K562 (cell line): Measurements from ENCODE around the gene ZNF593OS. TPM values are rescaled to one million over a fixed set of nuclear protein-coding genes. Genes with fewer than 3 reads are reported as not detected.

Experiments
- ATAC-seq: fragments of 200-7000 bp; cut with Tn5 transposase; 3 replicates; pipeline ENCODE4 v1.9.1; 2020; ENCODE audit warnings: moderate library complexity
- BruUV-seq: library from RNA; stranded (reverse); fragments of 400-500 nt; replicated peaks from 2 replicates; lab custom pipeline; 2021; lab: Mats Ljungman, UMichigan
- CTCF ChIA-PET: fragments of 300-600 bp; formaldehyde crosslinking; extraction: SDS; loops from one replicate; lab custom pipeline; 2021; ENCODE audit warnings: low intra/inter-chr PET ratio; lab: Yijun Ruan, JAX
- POLR2A ChIA-PET: fragments of 300-600, 350-650 bp; sonication (Branson Sonifier 250); formaldehyde crosslinking; extraction: SDS; loops from one replicate; lab custom pipeline; 2021; ENCODE audit warnings: antibody characterized with exemption, inconsistent platforms; lab: Yijun Ruan, JAX
- DNase-seq, 4 experiments: peaks; one replicate each; pipeline versions ENCODE4 v3.0.0 to v3.0.0-alpha.2; 2011 to 2018; ENCODE audit warnings: low spot score in 3 of 4, mixed read lengths in 3 of 4; ENCODE audit errors: extremely low read depth in 1 of 4
- FAIRE-seq: peaks from 2 replicates; lab custom pipeline; 2011; peaks lifted over from hg19 to GRCh38; lab: Jason Lieb, UNC
- H2AFZ ChIP-seq: 2 replicates; pipeline ENCODE4 v1.6.0; 2011; ENCODE audit warnings: low read depth, low read length, control low read depth, inconsistent platforms
- H3K27ac ChIP-seq: fragments of 200-600 bp; 3 replicates; pipeline ENCODE4 v1.8.0; 2011; ENCODE audit warnings: low read depth, mild to moderate bottlenecking, control low read depth, inconsistent platforms, low read length, moderate library complexity, mixed read lengths; ENCODE audit errors: extremely low read depth
- H3K27me3 ChIP-seq, 2 experiments: fragments of 300-600 bp in 1 of 2; 2 replicates in 1 of 2; 3 replicates in 1 of 2; pipeline versions ENCODE4 v1.6.0 to v1.8.0; 2011; ENCODE audit warnings: inconsistent platforms in 2 of 2, low read length in 2 of 2, mild to moderate bottlenecking in 1 of 2, mixed read lengths in 1 of 2, moderate library complexity in 1 of 2; ENCODE audit not compliant: control insufficient read depth in 2 of 2, insufficient read depth in 2 of 2
- H3K36me3 ChIP-seq: fragments of 300-600 bp; 3 replicates; pipeline ENCODE4 v1.8.0; 2011; ENCODE audit warnings: mild to moderate bottlenecking, low read length, inconsistent platforms; ENCODE audit not compliant: control insufficient read depth, insufficient read depth
- H3K4me1 ChIP-seq, 2 experiments: fragments of 200-600 bp in 1 of 2; replicated peaks in 1 of 2; 2 replicates in 1 of 2; 3 replicates in 1 of 2; pipeline versions ENCODE4 v1.5.1 to v1.8.0; 2011; ENCODE audit warnings: inconsistent platforms in 2 of 2, low read length in 2 of 2, mild to moderate bottlenecking in 1 of 2, mixed read lengths in 1 of 2, moderate library complexity in 1 of 2; ENCODE audit not compliant: control insufficient read depth in 2 of 2, insufficient read depth in 2 of 2
- H3K4me2 ChIP-seq: 2 replicates; pipeline ENCODE4 v1.6.1; 2011; ENCODE audit warnings: low read length, control low read depth, inconsistent platforms, mixed read lengths; ENCODE audit not compliant: insufficient read depth
- H3K4me3 ChIP-seq: fragments of 200-600 bp; sonication (generic), shearing (Covaris generic); 2 replicates; pipeline ENCODE4 v1.5.1; 2016; ENCODE audit warnings: control low read depth, inconsistent platforms
- H3K79me2 ChIP-seq: fragments of 200-600 bp; 3 replicates; pipeline ENCODE4 v1.8.0; 2011; ENCODE audit warnings: low read length, inconsistent platforms; ENCODE audit not compliant: control insufficient read depth, insufficient read depth
- H3K9ac ChIP-seq, 2 experiments: 2 replicates each; pipeline versions ENCODE4 v1.6.0 to v1.6.1; 2011; ENCODE audit warnings: low read depth in 2 of 2, low read length in 2 of 2, control low read depth in 1 of 2, inconsistent platforms in 1 of 2, mild to moderate bottlenecking in 1 of 2, mixed read lengths in 1 of 2; ENCODE audit not compliant: insufficient read depth in 1 of 2
- H3K9me1 ChIP-seq: one replicate; pipeline ENCODE4 v1.6.0; 2011; ENCODE audit warnings: inconsistent platforms, mild to moderate bottlenecking, low read length, moderate library complexity; ENCODE audit not compliant: control insufficient read depth, insufficient read depth
- H3K9me3 ChIP-seq: replicated peaks from 2 replicates; pipeline ENCODE4 v1.5.1; 2011; ENCODE audit warnings: low read depth, low read length, inconsistent platforms; ENCODE audit not compliant: control insufficient read depth, insufficient read depth
- H4K20me1 ChIP-seq: replicated peaks from 2 replicates; pipeline ENCODE4 v1.6.1; 2011; ENCODE audit warnings: low read length, inconsistent platforms, mixed read lengths; ENCODE audit not compliant: control insufficient read depth, insufficient read depth
- CBX5 ChIP-seq: IDR thresholded peaks from 2 replicates; pipeline ENCODE4 v1.6.1; 2014; ENCODE audit warnings: low read depth, borderline replicate concordance
- DNMT1 ChIP-seq: fragments of 450-650 bp; IDR thresholded peaks from 2 replicates; pipeline ENCODE4 v1.6.1; 2016; ENCODE audit warnings: antibody characterized with exemption, mild to moderate bottlenecking
- FOXK2 ChIP-seq, 2 experiments: fragments of 450-650 bp; IDR thresholded peaks in 1 of 2; conservative IDR thresholded peaks in 1 of 2; 2 replicates each; pipeline ENCODE4 v1.6.1; 2016; ENCODE audit warnings: low read depth in 2 of 2, mild to moderate bottlenecking in 1 of 2
- IRF9 ChIP-seq: fragments of 450-650 bp; IDR thresholded peaks from 2 replicates; pipeline ENCODE4 v1.6.1; 2016; ENCODE audit warnings: missing biosample characterization, missing genetic modification characterization
- KLF13 ChIP-seq: fragments of 450-650 bp; IDR thresholded peaks from 2 replicates; pipeline ENCODE4 v1.6.1; 2016; ENCODE audit warnings: missing genetic modification characterization, low read depth, mild to moderate bottlenecking, missing compliant biosample characterization, moderate library complexity, borderline replicate concordance
- MAFF ChIP-seq: IDR thresholded peaks from 2 replicates; pipeline ENCODE4 v1.6.1; 2012; ENCODE audit warnings: low read length, improper control_type of control experiment
- MAFK ChIP-seq: IDR thresholded peaks from 2 replicates; pipeline ENCODE4 v1.6.1; 2011; ENCODE audit warnings: low read length, improper control_type of control experiment
- MTA3 ChIP-seq: fragments of 450-650 bp; formaldehyde crosslinking; IDR thresholded peaks from 2 replicates; pipeline ENCODE4 v1.6.1; 2017; ENCODE audit warnings: mild to moderate bottlenecking, borderline replicate concordance
- RERE ChIP-seq: sonication (generic); formaldehyde crosslinking; IDR thresholded peaks from 2 replicates; pipeline ENCODE4 v1.8.0; 2023; ENCODE audit warnings: missing genetic modification reagents, mild to moderate bottlenecking, borderline replicate concordance
- SMAD2 ChIP-seq: fragments of 150-350 bp; IDR thresholded peaks from 2 replicates; pipeline ENCODE4 v1.6.1; 2014; ENCODE audit warnings: low read depth, mild to moderate bottlenecking, low read length
- ZBTB17 ChIP-seq: fragments of 450-650 bp; formaldehyde crosslinking; IDR thresholded peaks from 2 replicates; pipeline ENCODE4 v1.4.0; 2020; ENCODE audit warnings: mild to moderate bottlenecking
- ZFX ChIP-seq: sonication (generic); formaldehyde crosslinking; IDR thresholded peaks from 2 replicates; pipeline ENCODE4 v1.8.0; 2022; ENCODE audit warnings: mild to moderate bottlenecking, missing genetic modification reagents, moderate library complexity
- ZNF12 ChIP-seq: sonication (generic); formaldehyde crosslinking; IDR thresholded peaks from 2 replicates; pipeline ENCODE4 v1.4.0; 2020; ENCODE audit warnings: mild to moderate bottlenecking, missing genetic modification reagents
- ZNF263 ChIP-seq: sonication (generic); formaldehyde crosslinking; IDR thresholded peaks from 2 replicates; pipeline ENCODE4 v1.8.0; 2022; ENCODE audit warnings: mild to moderate bottlenecking, missing genetic modification reagents, borderline replicate concordance
- ZNF384 ChIP-seq: IDR thresholded peaks from 2 replicates; pipeline ENCODE4 v1.6.1; 2012; ENCODE audit warnings: low read depth, low read length, improper control_type of control experiment
- ZNF511 ChIP-seq: sonication (generic); formaldehyde crosslinking; IDR thresholded peaks from 2 replicates; pipeline ENCODE4 v1.8.0; 2022; ENCODE audit warnings: mild to moderate bottlenecking, missing genetic modification reagents
- ZNF766 ChIP-seq: fragments of 200-800 bp; sonication (Bioruptor generic); conservative IDR thresholded peaks from 2 replicates; pipeline ENCODE4 v1.6.1; 2016; ENCODE audit warnings: missing genetic modification characterization, missing compliant biosample characterization
- WGBS: fragments of 100-300 bp; shearing (Covaris generic); methylation state at CpG from one replicate; pipeline ENCODE4 v1.1.6; 2016; ENCODE audit warnings: low coverage, mixed read lengths; ENCODE audit not compliant: insufficient coverage; ENCODE audit errors: missing lambda C conversion rate; 5-methylcytosine and 5-hydroxymethylcytosine counted together
- in situ Hi-C: fragments of 300-500 bp; cut with MboI; formaldehyde crosslinking; loops from 4 replicates; pipeline ENCODE4 v1.15.0; 2018; ENCODE audit warnings: inconsistent platforms, mixed read lengths
- intact Hi-C: fragments of 100-400 bp; cut with micrococcal nuclease; formaldehyde crosslinking; loops from 2 replicates; pipeline ENCODE4 v1.14.2; 2022
- polyA plus RNA-seq, 8 experiments: library from polyadenylated mRNA; depleted of rRNA in 4 of 8; stranded (reverse) in 5 of 8; unstranded in 3 of 8; fragments of >200 nt; fragmentation: Nextera tagmentation in 2 of 8; fragmentation: Illumina TruSeq in 1 of 8; extraction: Ambion mirVana in 2 of 8; extraction: Trizol in 1 of 8; gene quantifications; 2 replicates each; pipeline versions ENCODE4 v1.2.1 to v1.2.3, GENCODE V29; 2011 to 2014; ENCODE audit warnings: inconsistent platforms in 1 of 8, missing spikeins in 1 of 8
- total RNA-seq, 7 experiments: library from RNA; depleted of rRNA in 6 of 7; stranded (reverse); fragments of >200 nt in 6 of 7; fragmentation: Illumina TruSeq in 2 of 7; extraction: Trizol in 2 of 7; gene quantifications; 2 replicates each; pipeline versions ENCODE4 v1.2.1 to v1.2.3, GENCODE V29; 2011 to 2021; ENCODE audit warnings: low replicate concordance in 1 of 7

The ZNF593OS gene
- total and polyA plus RNA-seq, 9 of the 15 experiments (the other 6 are each of a cell fraction or from before 2014, with no cell fraction given) = 0.24 to 0.27 TPM; not detected in 7

- Histone ChIP-seq H3K27me3 (no peaks in the 10 kb centered on the region), H3K27ac (peak overlapping the region; percentile 19; the same call in 1 of the 3 replicates), H3K9ac (peak overlapping the region; percentile 88 to 98; a peak in 3 of 4 replicates), H3K36me3 (peaks cover 17% of the 10 kb centered on the region; the same call in 1 of the 3 replicates), H2AFZ (peak overlapping the region; percentile 90), H3K9me1 (peaks cover 4% of the 10 kb centered on the region), H3K79me2 (peaks cover 21% of the 10 kb centered on the region), H4K20me1 (no peaks in the 10 kb centered on the region), H3K4me2 (peak overlapping the region; percentile 96), H3K4me1 (peaks cover 22 to 43% of the 10 kb centered on the region in 2 experiments), H3K4me3 (peak overlapping the region; percentile 89), H3K9me3 (no peaks in the 10 kb centered on the region)
- peak in 1 of 4 experiments; percentile 8 for DNase-seq
- ChIA-PET POLR2A (interaction anchor here (0.6 to 1.6 kb wide), 13 partner anchors 9 to 380 kb away, joined by 3 to 12 read pairs (median 3); partner anchors contain the start of genes CATSPER4, CEP85 and SH3BGRL3), CTCF (interaction anchor here (0.7 to 1.9 kb wide), 4 partner anchors 31 to 153 kb away, joined by 3 to 8 read pairs (median 3); no protein-coding TSS in a partner anchor)
- FAIRE-seq = no peak
- 37% methylated on average over 4 of the region's 4 CpGs for WGBS
- ATAC-seq = no peak
- no TSS peak for BruUV-seq
- in situ Hi-C loops = no loop called here
- intact Hi-C loops = loop anchor here (2.0 kb wide), 2 partner anchors 32 to 66 kb away; partner anchors contain the start of gene CEP85
- TF ChIP-seq CBX5 = no peak
- TF ChIP-seq IRF9 (tag) = no peak
- no peak for TF ChIP-seq ZNF263 (CRISPR knock-in tag)
- TF ChIP-seq ZBTB17 = no peak
- TF ChIP-seq KLF13 (tag) = no peak
- no peak for TF ChIP-seq ZNF384
- TF ChIP-seq MTA3 = no peak
- TF ChIP-seq FOXK2 (conservative IDR thresholded peaks at IDR 0.05 in 1 of 2, IDR thresholded peaks at IDR 0.05 in 1 of 2; ENCODE audit: low read depth in 2 of 2) = no peak
- no peak for TF ChIP-seq MAFK
- no peak for TF ChIP-seq DNMT1
- TF ChIP-seq ZFX (CRISPR knock-in tag) = no peak
- peak; percentile 38; the same call in 1 of the 2 replicates for TF ChIP-seq ZNF511 (CRISPR knock-in tag)
- no peak for TF ChIP-seq RERE (CRISPR knock-in tag)
- TF ChIP-seq ZNF766 (CRISPR knock-in tag) = no peak
- TF ChIP-seq SMAD2 = no peak
- TF ChIP-seq MAFF = no peak
- 0 out of 2 replicates have a peak, but pooled peaks have one; percentile 63 for TF ChIP-seq ZNF12 (CRISPR knock-in tag)
These were observed 2.5 kb downstream of the ZNF593OS start for GRCh38 chr1:26169198-26169554.
